ENCODE data around the gene MAOA.
"Not testable (repeated sequence)": the region's sequence is repeated elsewhere in the genome, so short reads cannot be mapped to it uniquely, and the experiment has no call there.

The MAOA gene

DNA sequence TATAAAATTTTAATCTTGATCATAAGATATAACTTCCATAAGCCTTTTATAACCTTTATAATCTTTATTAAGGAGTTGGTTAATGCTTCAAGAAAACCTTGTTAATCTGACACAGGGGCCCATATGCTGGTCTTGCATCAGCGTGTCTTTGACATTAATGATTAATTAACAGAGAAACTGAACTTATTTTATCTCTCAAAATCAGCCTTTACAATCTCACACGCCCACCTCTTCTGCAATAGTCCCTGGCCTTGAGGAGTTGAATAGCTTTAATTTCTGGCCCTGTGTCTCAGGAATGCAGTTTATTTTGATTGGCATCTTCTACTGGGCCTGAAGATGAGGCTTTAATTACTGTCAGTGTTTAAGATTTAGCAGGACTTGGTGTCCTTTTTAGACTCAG is 36.2 kb upstream of the MAOA start:
- H2BK5ac ChIP-seq (ENCODE audit: low read depth, low read length, poor library complexity); H3K27me3 ChIP-seq (ENCODE audit: insufficient read depth, low read length); H3K18ac ChIP-seq (ENCODE audit: low read length); H3K79me2 ChIP-seq (ENCODE audit: control insufficient read depth, insufficient read depth, low read length, poor library complexity); H3K9ac ChIP-seq (ENCODE audit: low read length); DNase-seq; H3K36me3 ChIP-seq (ENCODE audit: control insufficient read depth in 1 of 2, insufficient read depth in 2 of 2, low read length in 2 of 2); H2BK120ac ChIP-seq (ENCODE audit: insufficient read depth, low read length, poor library complexity); H3K9me3 ChIP-seq (ENCODE audit: insufficient read depth, low read depth, low read length); H3K23ac ChIP-seq (ENCODE audit: low read length); H3K4me2 ChIP-seq (ENCODE audit: low read length); H2AK5ac ChIP-seq (ENCODE audit: low read length); H3K79me1 ChIP-seq (ENCODE audit: low read length); H3K14ac ChIP-seq (ENCODE audit: low read length); H4K91ac ChIP-seq (ENCODE audit: low read depth, low read length); H4K12ac ChIP-seq (ENCODE audit: low read depth, low read length); H3K4ac ChIP-seq (ENCODE audit: low read depth, low read length); H2BK12ac ChIP-seq (ENCODE audit: low read length); H4K8ac ChIP-seq (ENCODE audit: low read depth, low read length); H2AFZ ChIP-seq (ENCODE audit: insufficient read depth, low read length, poor library complexity); H3K4me1 ChIP-seq (ENCODE audit: control insufficient read depth in 1 of 2, insufficient read depth in 2 of 2, low read length in 2 of 2); H3K4me3 ChIP-seq (ENCODE audit: low read depth, low read length); H3K27ac ChIP-seq (ENCODE audit: low read depth, low read length): not testable (repeated sequence)
- WGBS (ENCODE audit: extremely low coverage, insufficient coverage, insufficient read length), result no CpG with 5 or more reads among the region's 2 CpGs

- no peak overlapping the region for H2AK5ac ChIP-seq (ENCODE audit: low read length)
- H3K36me3 ChIP-seq (ENCODE audit: control insufficient read depth in 1 of 2, insufficient read depth in 2 of 2, low read length in 2 of 2), result no peaks in the 10 kb centered on the region
- H2BK12ac ChIP-seq (ENCODE audit: low read length), result no peak overlapping the region
- no peaks in the 10 kb centered on the region for H3K79me1 ChIP-seq (ENCODE audit: low read length)
- H4K8ac ChIP-seq (ENCODE audit: low read depth, low read length), result no peak overlapping the region
- no peak for DNase-seq
- no peaks in the 10 kb centered on the region for H3K79me2 ChIP-seq (ENCODE audit: control insufficient read depth, insufficient read depth, low read length, poor library complexity)
- no peaks in the 10 kb centered on the region for H3K27me3 ChIP-seq (ENCODE audit: insufficient read depth, low read length)
- no peak overlapping the region for H3K23ac ChIP-seq (ENCODE audit: low read length)
- H3K4me1 ChIP-seq (ENCODE audit: control insufficient read depth in 1 of 2, insufficient read depth in 2 of 2, low read length in 2 of 2), result no peaks in the 10 kb centered on the region
- H3K9ac ChIP-seq (ENCODE audit: low read length), result no peak overlapping the region
- no peak overlapping the region for H4K91ac ChIP-seq (ENCODE audit: low read depth, low read length)
- no peak overlapping the region for H3K4me3 ChIP-seq (ENCODE audit: low read depth, low read length)
- H4K12ac ChIP-seq (ENCODE audit: low read depth, low read length), result no peak overlapping the region
- H3K9me3 ChIP-seq (ENCODE audit: insufficient read depth, low read depth, low read length), result no peaks in the 10 kb centered on the region
- H3K14ac ChIP-seq (ENCODE audit: low read length), result no peak overlapping the region
- H3K27ac ChIP-seq (ENCODE audit: low read depth, low read length), result no peak overlapping the region
- no peak overlapping the region for H3K4ac ChIP-seq (ENCODE audit: low read depth, low read length)
- no peak overlapping the region for H2BK120ac ChIP-seq (ENCODE audit: insufficient read depth, low read length, poor library complexity)
- no peak overlapping the region for H2BK5ac ChIP-seq (ENCODE audit: low read depth, low read length, poor library complexity)
- no peak overlapping the region for H2AFZ ChIP-seq (ENCODE audit: insufficient read depth, low read length, poor library complexity)
- no peak overlapping the region for H3K18ac ChIP-seq (ENCODE audit: low read length)
- no peak overlapping the region for H3K4me2 ChIP-seq (ENCODE audit: low read length)
Measured at GRCh38 chrX:43627147-43627546, 29.0 kb upstream of the MAOA start.

- no peak overlapping the region for H3K27ac ChIP-seq (ENCODE audit: low read depth, low read length)
- H3K18ac ChIP-seq (ENCODE audit: low read length), result no peak overlapping the region
- H3K4ac ChIP-seq (ENCODE audit: low read depth, low read length), result no peak overlapping the region
- H4K12ac ChIP-seq (ENCODE audit: low read depth, low read length), result no peak overlapping the region
- H3K23ac ChIP-seq (ENCODE audit: low read length), result no peak overlapping the region
- DNase-seq, result peak; percentile 25 to 49
- H3K4me3 ChIP-seq (ENCODE audit: low read depth, low read length), result no peak overlapping the region
- H3K14ac ChIP-seq (ENCODE audit: low read length), result no peak overlapping the region
- H3K79me2 ChIP-seq (ENCODE audit: control insufficient read depth, insufficient read depth, low read length, poor library complexity), result no peaks in the 10 kb centered on the region
- no peak overlapping the region for H3K4me2 ChIP-seq (ENCODE audit: low read length)
- no CpG with 5 or more reads among the region's 1 CpG for WGBS (ENCODE audit: extremely low coverage, insufficient coverage, insufficient read length)
- H3K27me3 ChIP-seq (ENCODE audit: insufficient read depth, low read length), result no peaks in the 10 kb centered on the region
- H4K8ac ChIP-seq (ENCODE audit: low read depth, low read length), result no peak overlapping the region
- no peak overlapping the region for H4K91ac ChIP-seq (ENCODE audit: low read depth, low read length)
- H3K9ac ChIP-seq (ENCODE audit: low read length), result no peak overlapping the region
- no peaks in the 10 kb centered on the region for H3K9me3 ChIP-seq (ENCODE audit: insufficient read depth, low read depth, low read length)
- H2BK12ac ChIP-seq (ENCODE audit: low read length), result no peak overlapping the region
- H3K36me3 ChIP-seq (ENCODE audit: control insufficient read depth in 1 of 2, insufficient read depth in 2 of 2, low read length in 2 of 2), result no peaks in the 10 kb centered on the region
- H2BK5ac ChIP-seq (ENCODE audit: low read depth, low read length, poor library complexity), result no peak overlapping the region
- no peaks in the 10 kb centered on the region for H3K79me1 ChIP-seq (ENCODE audit: low read length)
- no peaks in the 10 kb centered on the region for H3K4me1 ChIP-seq (ENCODE audit: control insufficient read depth in 1 of 2, insufficient read depth in 2 of 2, low read length in 2 of 2)
- H2BK120ac ChIP-seq (ENCODE audit: insufficient read depth, low read length, poor library complexity), result no peak overlapping the region
- no peak overlapping the region for H2AFZ ChIP-seq (ENCODE audit: insufficient read depth, low read length, poor library complexity)
- H2AK5ac ChIP-seq (ENCODE audit: low read length), result no peak overlapping the region
Measured at GRCh38 chrX:43627669-43628068, 28.4 kb upstream of the MAOA start.

GRCh38 chrX:43629229-43629628 is 26.9 kb upstream of the MAOA start:
- Histone ChIP-seq H3K4me2 (ENCODE audit: low read length) (no peak overlapping the region), H2AK5ac (ENCODE audit: low read length) (no peak overlapping the region)
- WGBS (ENCODE audit: extremely low coverage, insufficient coverage, insufficient read length), result no CpG with 5 or more reads among the region's 1 CpG

More at GRCh38 chrX:43629229-43629628, 26.9 kb upstream of the MAOA start:
- no peak overlapping the region for H4K91ac ChIP-seq (ENCODE audit: low read depth, low read length)
- H2AFZ ChIP-seq (ENCODE audit: insufficient read depth, low read length, poor library complexity), result no peak overlapping the region
- no peak overlapping the region for H3K4me3 ChIP-seq (ENCODE audit: low read depth, low read length)
- H3K27me3 ChIP-seq (ENCODE audit: insufficient read depth, low read length), result no peaks in the 10 kb centered on the region
- H3K4ac ChIP-seq (ENCODE audit: low read depth, low read length), result no peak overlapping the region
- no peaks in the 10 kb centered on the region for H3K79me1 ChIP-seq (ENCODE audit: low read length)
- no peak overlapping the region for H3K27ac ChIP-seq (ENCODE audit: low read depth, low read length)
- no peak for DNase-seq
- no peak overlapping the region for H2BK5ac ChIP-seq (ENCODE audit: low read depth, low read length, poor library complexity)
- no peaks in the 10 kb centered on the region for H3K4me1 ChIP-seq (ENCODE audit: control insufficient read depth in 1 of 2, insufficient read depth in 2 of 2, low read length in 2 of 2)
- H3K18ac ChIP-seq (ENCODE audit: low read length), result no peak overlapping the region
- no peak overlapping the region for H3K9ac ChIP-seq (ENCODE audit: low read length)
- H2BK120ac ChIP-seq (ENCODE audit: insufficient read depth, low read length, poor library complexity), result no peak overlapping the region
- H2BK12ac ChIP-seq (ENCODE audit: low read length), result no peak overlapping the region
- H3K14ac ChIP-seq (ENCODE audit: low read length), result no peak overlapping the region
- H3K79me2 ChIP-seq (ENCODE audit: control insufficient read depth, insufficient read depth, low read length, poor library complexity), result no peaks in the 10 kb centered on the region
- H3K9me3 ChIP-seq (ENCODE audit: insufficient read depth, low read depth, low read length), result no peaks in the 10 kb centered on the region
- H3K23ac ChIP-seq (ENCODE audit: low read length), result no peak overlapping the region
- H4K12ac ChIP-seq (ENCODE audit: low read depth, low read length), result no peak overlapping the region
- H3K36me3 ChIP-seq (ENCODE audit: control insufficient read depth in 1 of 2, insufficient read depth in 2 of 2, low read length in 2 of 2), result no peaks in the 10 kb centered on the region
- no peak overlapping the region for H4K8ac ChIP-seq (ENCODE audit: low read depth, low read length)
